HepG2 (cell line): ENCODE measurements around the gene CCL17. TPM values are rescaled to one million over a fixed set of nuclear protein-coding genes. Genes with fewer than 3 reads are reported as not detected.

Experiments used
- AKAP8 ChIP-seq: sonication (generic); formaldehyde crosslinking; IDR thresholded peaks from 2 replicates; pipeline ENCODE4 v1.5.1; 2020; ENCODE audit warnings: mild to moderate bottlenecking, missing genetic modification reagents
- CHCHD3 ChIP-seq: sonication (generic); formaldehyde crosslinking; IDR thresholded peaks from 2 replicates; pipeline ENCODE4 v1.8.0; 2022; ENCODE audit warnings: mild to moderate bottlenecking, missing genetic modification reagents, moderate library complexity
- GRHL1 ChIP-seq: sonication (generic); formaldehyde crosslinking; conservative IDR thresholded peaks from 2 replicates; pipeline ENCODE4 v1.8.0; 2022; ENCODE audit warnings: missing genetic modification reagents
- KLF12 ChIP-seq: sonication (generic); formaldehyde crosslinking; IDR thresholded peaks from 2 replicates; pipeline ENCODE4 v1.4.0; 2020; ENCODE audit warnings: missing genetic modification reagents, borderline replicate concordance
- MYPOP ChIP-seq: sonication (generic); formaldehyde crosslinking; IDR thresholded peaks from 2 replicates; pipeline ENCODE4 v1.8.1; 2023; ENCODE audit warnings: mild to moderate bottlenecking, moderate library complexity, missing genetic modification reagents
- NBN ChIP-seq: fragments of 450-650 bp; conservative IDR thresholded peaks from 2 replicates; pipeline ENCODE4 v1.6.1; 2017
- NCOR1 ChIP-seq: fragments of 200-600 bp; sonication (generic); IDR thresholded peaks from 2 replicates; pipeline ENCODE4 v1.7.0; 2017; ENCODE audit warnings: antibody characterized with exemption, low read length, borderline replicate concordance
- NR2C2 ChIP-seq: sonication (generic); formaldehyde crosslinking; IDR thresholded peaks from 2 replicates; pipeline ENCODE4 v1.4.0; 2020; ENCODE audit warnings: missing genetic modification reagents, mild to moderate bottlenecking, moderate library complexity, borderline replicate concordance
- PRDM15 ChIP-seq: sonication (generic); formaldehyde crosslinking; IDR thresholded peaks from 2 replicates; pipeline ENCODE4 v1.4.0; 2020; ENCODE audit warnings: missing genetic modification reagents
- PRPF4 ChIP-seq: fragments of 200-400 bp; formaldehyde crosslinking; IDR thresholded peaks from 2 replicates; pipeline ENCODE4 v1.6.1; 2016; ENCODE audit warnings: low read length, low read depth; ENCODE audit not compliant: poor library complexity, severe bottlenecking
- REPIN1 ChIP-seq: sonication (generic); formaldehyde crosslinking; IDR thresholded peaks from 2 replicates; pipeline ENCODE4 v1.8.0; 2022; ENCODE audit warnings: missing genetic modification reagents, low read depth, mild to moderate bottlenecking, borderline replicate concordance
- SOX13 ChIP-seq, 3 experiments: fragments of 450-650 bp in 1 of 3; sonication (generic) in 1 of 3; formaldehyde crosslinking in 1 of 3; IDR thresholded peaks in 2 of 3; conservative IDR thresholded peaks in 1 of 3; 2 replicates each; pipeline versions ENCODE4 v1.5.0 to v1.6.1; 2016 to 2020; ENCODE audit warnings: antibody characterized with exemption in 1 of 3, mild to moderate bottlenecking in 1 of 3, missing compliant biosample characterization in 1 of 3, missing genetic modification reagents in 1 of 3, moderate library complexity in 1 of 3
- STAG1 ChIP-seq: sonication (generic); formaldehyde crosslinking; IDR thresholded peaks from 2 replicates; pipeline ENCODE4 v1.4.0; 2020; ENCODE audit warnings: missing genetic modification reagents
- TEAD2 ChIP-seq: sonication (generic); formaldehyde crosslinking; IDR thresholded peaks from 2 replicates; pipeline ENCODE4 v1.9.0; 2021; ENCODE audit warnings: missing genetic modification reagents
- ZBTB8A ChIP-seq: sonication (generic); formaldehyde crosslinking; IDR thresholded peaks from 2 replicates; pipeline ENCODE4 v1.4.0; 2020; ENCODE audit warnings: mild to moderate bottlenecking, low read depth, missing genetic modification reagents, borderline replicate concordance
- ZNF160 ChIP-seq: sonication (generic); formaldehyde crosslinking; IDR thresholded peaks from 2 replicates; pipeline ENCODE4 v1.8.0; 2022; ENCODE audit warnings: mild to moderate bottlenecking, inconsistent platforms, missing genetic modification reagents
- ZNF34 ChIP-seq: sonication (generic); formaldehyde crosslinking; IDR thresholded peaks from 2 replicates; pipeline ENCODE4 v1.4.0; 2020; ENCODE audit warnings: mild to moderate bottlenecking, missing genetic modification reagents, borderline replicate concordance
- ZNF761 ChIP-seq: sonication (generic); formaldehyde crosslinking; conservative IDR thresholded peaks from 2 replicates; pipeline ENCODE4 v1.4.0; 2020; ENCODE audit warnings: mild to moderate bottlenecking, missing genetic modification reagents
- ZNF781 ChIP-seq: sonication (generic); formaldehyde crosslinking; IDR thresholded peaks from 2 replicates; pipeline ENCODE4 v1.5.1; 2020; ENCODE audit warnings: borderline replicate concordance, mild to moderate bottlenecking, missing genetic modification reagents; ENCODE audit errors: not compliant biosample characterization
- ZSCAN9 ChIP-seq: IDR thresholded peaks from 2 replicates; pipeline ENCODE4 v1.6.1; 2016; ENCODE audit warnings: borderline replicate concordance
- polyA plus RNA-seq, 8 experiments: library from polyadenylated mRNA; depleted of rRNA in 3 of 8; stranded (reverse) in 7 of 8; unstranded in 1 of 8; fragments of >200 nt; fragmentation: Illumina TruSeq in 4 of 8; extraction: Trizol in 4 of 8; gene quantifications; 2 replicates each; pipeline versions ENCODE4 v1.2.1 to v1.2.3, GENCODE V29; 2011 to 2016; ENCODE audit warnings: low read depth in 4 of 8, missing spikeins in 1 of 8, mixed read lengths in 1 of 8; ENCODE audit not compliant: insufficient read depth in 1 of 8
- total RNA-seq, 5 experiments: library from RNA; depleted of rRNA; stranded (reverse); fragments of >200 nt; fragmentation: Illumina TruSeq; extraction: Trizol; gene quantifications; 2 replicates each; pipeline ENCODE4 v1.2.3, GENCODE V29; 2016; ENCODE audit warnings: low read depth in 1 of 5

Gene CCL17
- total and polyA plus RNA-seq, 2 of the 13 experiments (the other 11 are each of a cell fraction or from before 2014, with no cell fraction given) = not detected

- TF ChIP-seq NCOR1 (peak; percentile 86; the same call in 1 of the 2 replicates), NR2C2 (peak; percentile 91), ZNF761 (peak; percentile 89), REPIN1 (CRISPR knock-in tag) (peak; percentile 89), ZNF160 (CRISPR knock-in tag) (0 out of 2 replicates have a peak, but pooled peaks have one; percentile 92), ZSCAN9 (CRISPR knock-in tag) (peak; percentile 17; the same call in 1 of the 2 replicates), TEAD2 (no peak), KLF12 (CRISPR knock-in tag) (peak; percentile 78; the same call in 1 of the 2 replicates), PRPF4 (no peak), NBN (no peak), GRHL1 (CRISPR knock-in tag) (no peak), PRDM15 (CRISPR knock-in tag) (peak; percentile 56; the same call in 1 of the 2 replicates), ZNF781 (CRISPR knock-in tag) (peak; percentile 30), STAG1 (CRISPR knock-in tag) (no peak), MYPOP (CRISPR knock-in tag) (peak; percentile 67; the same call in 1 of the 2 replicates), AKAP8 (CRISPR knock-in tag) (peak; percentile 77; the same call in 1 of the 2 replicates), ZBTB8A (CRISPR knock-in tag) (peak; percentile 85; the same call in 1 of the 2 replicates), CHCHD3 (CRISPR knock-in tag) (peak; percentile 89; the same call in 1 of the 2 replicates), SOX13 (IDR thresholded peaks at IDR 0.05) (no peak), SOX13 (CRISPR knock-in tag; conservative IDR thresholded peaks at IDR 0.05 in 1 of 2, IDR thresholded peaks at IDR 0.05 in 1 of 2) (peak in 1 of 2 experiments; percentile 52; a peak in 2 of 4 replicates), ZNF34 (CRISPR knock-in tag) (peak; percentile 94; the same call in 1 of the 2 replicates)
Observed at GRCh38 chr16:57447186-57447962, 42.8 kb downstream of the CCL17 start, which contains the start of the genes CIAPIN1 and COQ9 (continued).
